Measurements from ENCODE around the gene FAM13A. TPM values are rescaled to one million over a fixed set of nuclear protein-coding genes. Genes with fewer than 3 reads are reported as not detected.

FAM13A gene
- total RNA-seq, 4 donors from 2014 or later: 58.6 to 365 (median 71.2) TPM

GRCh38 chr4:88745175-88745574 lies 311.8 kb downstream of the FAM13A start:
- Histone ChIP-seq H3K4me1 (peaks cover 4% of the 10 kb centered on the region), H3K9me3 (no peaks in the 10 kb centered on the region), H3K36me3 (peaks cover 72% of the 10 kb centered on the region), H3K4me3 (no peak overlapping the region), H3K27me3 (no peaks in the 10 kb centered on the region), H3K27ac (no peak overlapping the region)
- no peak for TF ChIP-seq POLR2A (IDR thresholded peaks at IDR 0.05)
- no peak for TF ChIP-seq EP300 (IDR thresholded peaks at IDR 0.05)
- no peak for TF ChIP-seq POLR2AphosphoS5 (IDR thresholded peaks at IDR 0.05)
- TF ChIP-seq CTCF (IDR thresholded peaks at IDR 0.05): no peak
- WGBS: 92% methylated on average over 1 of the region's 1 CpG
- no peak for DNase-seq (ENCODE audit: low spot score in 2 of 2)

- TF ChIP-seq POLR2AphosphoS5 (IDR thresholded peaks at IDR 0.05) (no peak), EP300 (IDR thresholded peaks at IDR 0.05) (no peak), CTCF (IDR thresholded peaks at IDR 0.05) (no peak), POLR2A (IDR thresholded peaks at IDR 0.05) (no peak)
- H3K4me1 ChIP-seq: peaks cover 4% of the 10 kb centered on the region
- no peaks in the 10 kb centered on the region for H3K27me3 ChIP-seq
- peaks cover 67% of the 10 kb centered on the region for H3K36me3 ChIP-seq
- no peak overlapping the region for H3K27ac ChIP-seq
- 98% methylated on average over 3 of the region's 3 CpGs for WGBS
- no peak overlapping the region for H3K4me3 ChIP-seq
- no peaks in the 10 kb centered on the region for H3K9me3 ChIP-seq
- no peak for DNase-seq (ENCODE audit: low spot score in 2 of 2)
Observed at GRCh38 chr4:88744609-88745008, 312.4 kb downstream of the FAM13A start.

GRCh38 chr4:88743696-88744095 lies 313.3 kb downstream of the FAM13A start:
- Histone ChIP-seq H3K4me3 (no peak overlapping the region), H3K27me3 (no peaks in the 10 kb centered on the region), H3K9me3 (no peaks in the 10 kb centered on the region), H3K4me1 (peaks cover 4% of the 10 kb centered on the region), H3K36me3 (peaks cover 62% of the 10 kb centered on the region), H3K27ac (no peak overlapping the region)
- no peak for DNase-seq (ENCODE audit: low spot score in 2 of 2)
- TF ChIP-seq POLR2A (IDR thresholded peaks at IDR 0.05) (no peak), CTCF (IDR thresholded peaks at IDR 0.05) (no peak), EP300 (IDR thresholded peaks at IDR 0.05) (no peak)
- WGBS: 92% methylated on average over 3 of the region's 3 CpGs

GRCh38 chr4:88742561-88742960 lies 314.4 kb downstream of the FAM13A start:
- H3K4me1 ChIP-seq: peaks cover 7% of the 10 kb centered on the region
- no peak overlapping the region for H3K27ac ChIP-seq
- TF ChIP-seq EP300 (IDR thresholded peaks at IDR 0.05) (no peak), POLR2AphosphoS5 (IDR thresholded peaks at IDR 0.05) (no peak)
- H3K4me3 ChIP-seq: no peak overlapping the region
- peaks cover 62% of the 10 kb centered on the region for H3K36me3 ChIP-seq
- no peaks in the 10 kb centered on the region for H3K9me3 ChIP-seq
- H3K27me3 ChIP-seq: no peaks in the 10 kb centered on the region
- DNase-seq (ENCODE audit: low spot score in 2 of 2): no peak
- WGBS: 66% methylated on average over 2 of the region's 2 CpGs

GRCh38 chr4:88738180-88738579 lies 318.8 kb downstream of the FAM13A start:
- H3K27me3 ChIP-seq: no peaks in the 10 kb centered on the region
- TF ChIP-seq POLR2AphosphoS5 (IDR thresholded peaks at IDR 0.05) (no peak), POLR2A (IDR thresholded peaks at IDR 0.05) (no peak), EP300 (IDR thresholded peaks at IDR 0.05) (no peak), CTCF (IDR thresholded peaks at IDR 0.05) (no peak)
- no peaks in the 10 kb centered on the region for H3K9me3 ChIP-seq
- no peak for DNase-seq (ENCODE audit: low spot score in 2 of 2)
- WGBS: 91% methylated on average over 4 of the region's 4 CpGs
- peaks cover 40% of the 10 kb centered on the region for H3K36me3 ChIP-seq
- H3K27ac ChIP-seq: no peak overlapping the region
- peaks cover 13% of the 10 kb centered on the region for H3K4me1 ChIP-seq
- no peak overlapping the region for H3K4me3 ChIP-seq

- Histone ChIP-seq H3K9me3 (no peaks in the 10 kb centered on the region), H3K27me3 (no peaks in the 10 kb centered on the region), H3K36me3 (peaks cover 43% of the 10 kb centered on the region), H3K4me3 (no peak overlapping the region), H3K4me1 (peaks cover 13% of the 10 kb centered on the region), H3K27ac (peak overlapping the region; percentile 44)
- DNase-seq (ENCODE audit: low spot score in 2 of 2): no peak
- WGBS: 52% methylated on average over 14 of the region's 14 CpGs
- TF ChIP-seq EP300 (IDR thresholded peaks at IDR 0.05): no peak
- no peak for TF ChIP-seq POLR2AphosphoS5 (IDR thresholded peaks at IDR 0.05)
- no peak for TF ChIP-seq CTCF (IDR thresholded peaks at IDR 0.05)
- no peak for TF ChIP-seq POLR2A (IDR thresholded peaks at IDR 0.05)
Observed at GRCh38 chr4:88737307-88737941, 319.6 kb downstream of the FAM13A start.

All from suprapubic skin (tissue), 4 donors.